GM19395 (cell line): Measurements from ENCODE around the gene JAM3.
"Not testable (repeated sequence)": the region's sequence is repeated elsewhere in the genome, so short reads cannot be mapped to it uniquely, and the experiment has no call there.

Experiments
- ATAC-seq: cut with Tn5 transposase; IDR thresholded peaks from one replicate; pipeline ENCODE4 v1.9.1; 2021; ENCODE audit warnings: mild to moderate bottlenecking, moderate library complexity; ENCODE audit not compliant: unreplicated experiment

The JAM3 gene

GRCh38 chr11:134098566-134099184 is 29.8 kb downstream of the JAM3 start:
- ATAC-seq, result no peak

- ATAC-seq, result no peak
Measured at GRCh38 chr11:134100171-134100570, 31.3 kb downstream of the JAM3 start.

GRCh38 chr11:134101282-134101681 is 32.4 kb downstream of the JAM3 start:
- no peak for ATAC-seq

- no peak for ATAC-seq
Measured at GRCh38 chr11:134110252-134110815, 41.5 kb downstream of the JAM3 start.

- ATAC-seq, result not testable (repeated sequence)
Measured at GRCh38 chr11:134113787-134114186, 44.9 kb downstream of the JAM3 start.

- ATAC-seq, result no peak
Measured at GRCh38 chr11:134116210-134116609, 47.3 kb downstream of the JAM3 start.

- ATAC-seq, result no peak
Measured at GRCh38 chr11:134118006-134118405, 49.1 kb downstream of the JAM3 start.

GRCh38 chr11:134119094-134119493 is 50.2 kb downstream of the JAM3 start:
- no peak for ATAC-seq

- no peak for ATAC-seq
Measured at GRCh38 chr11:134120143-134120850, 51.4 kb downstream of the JAM3 start.

GRCh38 chr11:134120921-134121526 is 52.2 kb downstream of the JAM3 start:
- ATAC-seq, result no peak

GRCh38 chr11:134124660-134125451 is 56.0 kb downstream of the JAM3 start:
- ATAC-seq, result no peak

- ATAC-seq, result no peak
Measured at GRCh38 chr11:134125507-134125906, 56.6 kb downstream of the JAM3 start.

GRCh38 chr11:134126217-134126822 is 57.4 kb downstream of the JAM3 start:
- ATAC-seq, result no peak

GRCh38 chr11:134131628-134132244 is 62.9 kb downstream of the JAM3 start:
- no peak for ATAC-seq

GRCh38 chr11:134132808-134133207 is 63.9 kb downstream of the JAM3 start:
- no peak for ATAC-seq

- ATAC-seq, result no peak
Measured at GRCh38 chr11:134134167-134134566, 65.3 kb downstream of the JAM3 start.

- no peak for ATAC-seq
Measured at GRCh38 chr11:134138376-134138775, 69.5 kb downstream of the JAM3 start.

- no peak for ATAC-seq
Measured at GRCh38 chr11:134139303-134139872, 70.5 kb downstream of the JAM3 start.

GRCh38 chr11:134139873-134140331 is 71.0 kb downstream of the JAM3 start:
- ATAC-seq, result peak; percentile 79
